ENCODE results near the gene AVEN.

GRCh38 chr15:34079904-34080303 is 40.9 kb upstream of the AVEN start:
- TF ChIP-seq CTCF (IDR thresholded peaks at IDR 0.05; ENCODE audit: low read depth, low read length, poor library complexity, severe bottlenecking), result no peak
- TF ChIP-seq EZH2phosphoT487 (IDR thresholded peaks at IDR 0.05; ENCODE audit: borderline replicate concordance, low read length), result no peak
